H1 (cell line): ENCODE results near the gene OGFR.

Experiments
- CTCF ChIP-seq, 3 experiments: IDR thresholded peaks; 1 replicate in 2 of 3; 2 replicates in 1 of 3; pipeline versions ENCODE4 v1.5.1 to v1.6.1; 2011; ENCODE audit warnings: low read length in 3 of 3, mild to moderate bottlenecking in 3 of 3, inconsistent platforms in 2 of 3, low read depth in 1 of 3, moderate library complexity in 1 of 3; ENCODE audit not compliant: insufficient read depth in 1 of 3; ENCODE audit errors: control extremely low read depth in 1 of 3
- POLR2AphosphoS5 ChIP-seq: IDR thresholded peaks from 2 replicates; pipeline ENCODE4 v1.6.1; 2011; ENCODE audit warnings: low read depth, low read length
- TAF1 ChIP-seq: IDR thresholded peaks from 2 replicates; pipeline ENCODE4 v1.6.1; 2011; ENCODE audit warnings: mild to moderate bottlenecking, low read depth, low read length

GRCh38 chr20:62831361-62831788 is 26.7 kb downstream of the OGFR start:
- TF ChIP-seq POLR2AphosphoS5, result no peak
- TF ChIP-seq TAF1, result no peak
- TF ChIP-seq CTCF (IDR thresholded peaks at IDR 0.05; ENCODE audit: control extremely low read depth in 1 of 3, insufficient read depth in 1 of 3, low read depth in 1 of 3, low read length in 3 of 3), result no peak
